Heart left ventricle (tissue), 16 donors: Measurements from ENCODE around the gene NR3C2. TPM values are rescaled to one million over a fixed set of nuclear protein-coding genes. Genes with fewer than 3 reads are reported as not detected.
"Not testable (repeated sequence)": the region's sequence is repeated elsewhere in the genome, so short reads cannot be mapped to it uniquely, and the experiment has no call there.

ENCODE experiments used
- ATAC-seq, 4 donors: fragments of 200-7000 bp; cut with Tn5 transposase; one replicate each; pipeline ENCODE4 v1.9.1; 2020 to 2022; ENCODE audit warnings: moderate library complexity in 4 of 4, mild to moderate bottlenecking in 3 of 4, moderate number of reproducible peaks in 1 of 4
- DNase-seq, 5 donors: peaks; one replicate each; pipeline ENCODE4 v3.0.0-alpha.2; 2020
- H3K27ac ChIP-seq, 12 donors: fragments of 200-600 bp; sonication (generic) in 4 of 12; one replicate each; pipeline versions ENCODE4 v1.5.0 to v1.8.0; 2016 to 2022; ENCODE audit warnings: mild to moderate bottlenecking in 2 of 12
- H3K27me3 ChIP-seq, 9 donors: fragments of 200-600 bp; sonication (generic) in 2 of 9; one replicate each; pipeline versions ENCODE4 v1.5.1 to v1.8.0; 2016 to 2022; ENCODE audit warnings: mild to moderate bottlenecking in 3 of 9
- H3K36me3 ChIP-seq, 9 donors: fragments of 200-600 bp; sonication (generic) in 2 of 9; one replicate each; pipeline versions ENCODE4 v1.5.0 to v1.8.0; 2018 to 2022; ENCODE audit warnings: mild to moderate bottlenecking in 2 of 9
- H3K4me1 ChIP-seq, 12 donors: fragments of 200-600 bp; sonication (generic) in 4 of 12; one replicate each; pipeline versions ENCODE4 v1.5.0 to v1.8.0; 2016 to 2022; ENCODE audit warnings: mild to moderate bottlenecking in 3 of 12
- H3K4me3 ChIP-seq, 12 donors: fragments of 200-600 bp; sonication (generic) in 4 of 12; one replicate each; pipeline versions ENCODE4 v1.5.0 to v1.8.0; 2017 to 2022; ENCODE audit warnings: mild to moderate bottlenecking in 9 of 12, moderate library complexity in 4 of 12
- H3K9me3 ChIP-seq, 12 donors: fragments of 200-600 bp; sonication (generic) in 4 of 12; one replicate each; pipeline versions ENCODE4 v1.5.0 to v1.8.0; 2016 to 2022; ENCODE audit warnings: mild to moderate bottlenecking in 1 of 12
- POLR2A ChIP-seq, 2 donors: fragments of 450-650 bp; IDR thresholded peaks; one replicate each; pipeline ENCODE4 v1.6.1; 2017; ENCODE audit warnings: antibody characterized with exemption in 2 of 2, mild to moderate bottlenecking in 2 of 2, moderate library complexity in 2 of 2
- WGBS, 4 donors: extraction: QIAGEN DNeasy Blood & Tissue Kit in 2 of 4; methylation state at CpG; one replicate each; pipeline versions ENCODE4 v1.1.5 to v1.1.7; 2013 to 2018; 5-methylcytosine and 5-hydroxymethylcytosine counted together
- intact Hi-C, 10 donors: fragments of 100-400 bp; cut with DNase I; formaldehyde crosslinking; loops; one replicate each; pipeline versions ENCODE4 v1.11.1 to v1.14.2; 2022
- polyA plus RNA-seq, 2 donors: library from polyadenylated mRNA; stranded (reverse); fragments of 200-250 nt; gene quantifications; one replicate each; pipeline ENCODE4 v1.2.3, GENCODE V29; 2013
- total RNA-seq, 9 donors: library from RNA; depleted of rRNA in 2 of 9; stranded (reverse); fragments of >200 nt in 2 of 9; fragmentation: NEBNext Ultra II Directional in 3 of 9; extraction: Animal tissue kit (Norgen Biotek cat#: 25700) in 3 of 9; gene quantifications; one replicate each; pipeline versions ENCODE4 v1.1.0 to v1.2.4, GENCODE V29; 2016 to 2023
- TF ChIP-seq, protein P1 (sequence below), 12 donors: fragments of 200-600 bp; sonication (generic) in 4 of 12; IDR thresholded peaks; one replicate each; pipeline versions ENCODE4 v1.5.0 to v1.8.0; 2018 to 2022; ENCODE audit warnings: antibody characterized with exemption in 12 of 12, mild to moderate bottlenecking in 5 of 12
- donor health status: ischemic (EF 13 %, LVEDD 7.1; RV severe dilation, severe dysfunction).
- donor health status: healthy with polysubstance abuse.
- donor health status: DM: no; HTN: yes; CAD: no.
- donor health status: DM: no; HTN: no; CAD: no.
- donor health status: ischemic (EF 25% LVEDD 6.9; RV normal size, moderate dysfunction).
- donor health status: ischemic (EF 25% LVEDD 5.7; RV mildly dilated, moderate dysfunction).
- donor health status: healthy.
- donor health status: DM: yes; HTN: yes; CAD: no.
- donor health status: ischemic (EF 35%, LVEDD 5.7; RV mildly dilated, moderate dysfunction).
- donor health status: nonischemic (EF 11% LVEDD 7.7; RV severe dilation, severe dysfunction).
- donor health status: DM: yes; HTN: yes; CAD: no.
- donor health status: PGD.
- donor health status: ischemic (EF 29% LVEDD 5.4; RV normal size, mild dysfunction).
- donor health status: nonischemic (EF 23%, LVEDD 6.1; RV moderate dilation, normal function).

Gene NR3C2
- total and polyA plus RNA-seq, 11 donors: 3.6 to 26.5 (median 18.4) TPM

- Histone ChIP-seq H3K4me1 (no peaks in the 10 kb centered on the region), H3K27ac (no peak overlapping the region), H3K9me3 (no peaks in the 10 kb centered on the region), H3K4me3 (no peak overlapping the region), H3K27me3 (no peaks in the 10 kb centered on the region), H3K36me3 (peaks cover 0 to 15% (median 9%) of the 10 kb centered on the region in 9 donors)
- DNase-seq (no peak), ATAC-seq (no peak)
- WGBS, 4 donors: 76 to 83% (median 79%) methylated on average over 3 of the region's 3 CpGs
- no peak for TF ChIP-seq POLR2A (IDR thresholded peaks at IDR 0.05)
- TF ChIP-seq, protein P1, sequence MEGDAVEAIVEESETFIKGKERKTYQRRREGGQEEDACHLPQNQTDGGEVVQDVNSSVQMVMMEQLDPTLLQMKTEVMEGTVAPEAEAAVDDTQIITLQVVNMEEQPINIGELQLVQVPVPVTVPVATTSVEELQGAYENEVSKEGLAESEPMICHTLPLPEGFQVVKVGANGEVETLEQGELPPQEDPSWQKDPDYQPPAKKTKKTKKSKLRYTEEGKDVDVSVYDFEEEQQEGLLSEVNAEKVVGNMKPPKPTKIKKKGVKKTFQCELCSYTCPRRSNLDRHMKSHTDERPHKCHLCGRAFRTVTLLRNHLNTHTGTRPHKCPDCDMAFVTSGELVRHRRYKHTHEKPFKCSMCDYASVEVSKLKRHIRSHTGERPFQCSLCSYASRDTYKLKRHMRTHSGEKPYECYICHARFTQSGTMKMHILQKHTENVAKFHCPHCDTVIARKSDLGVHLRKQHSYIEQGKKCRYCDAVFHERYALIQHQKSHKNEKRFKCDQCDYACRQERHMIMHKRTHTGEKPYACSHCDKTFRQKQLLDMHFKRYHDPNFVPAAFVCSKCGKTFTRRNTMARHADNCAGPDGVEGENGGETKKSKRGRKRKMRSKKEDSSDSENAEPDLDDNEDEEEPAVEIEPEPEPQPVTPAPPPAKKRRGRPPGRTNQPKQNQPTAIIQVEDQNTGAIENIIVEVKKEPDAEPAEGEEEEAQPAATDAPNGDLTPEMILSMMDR (IDR thresholded peaks at IDR 0.05): no peak
- intact Hi-C loops: no loop called here
Measured at GRCh38 chr4:148141501-148141900, 300.7 kb downstream of the NR3C2 start.

GRCh38 chr4:148126825-148127224 is 315.4 kb downstream of the NR3C2 start:
- H3K4me1 ChIP-seq: no peaks in the 10 kb centered on the region
- 92 to 97% (median 96%) methylated on average over 1 of the region's 1 CpG for WGBS, 4 donors
- no peak for DNase-seq

DNA sequence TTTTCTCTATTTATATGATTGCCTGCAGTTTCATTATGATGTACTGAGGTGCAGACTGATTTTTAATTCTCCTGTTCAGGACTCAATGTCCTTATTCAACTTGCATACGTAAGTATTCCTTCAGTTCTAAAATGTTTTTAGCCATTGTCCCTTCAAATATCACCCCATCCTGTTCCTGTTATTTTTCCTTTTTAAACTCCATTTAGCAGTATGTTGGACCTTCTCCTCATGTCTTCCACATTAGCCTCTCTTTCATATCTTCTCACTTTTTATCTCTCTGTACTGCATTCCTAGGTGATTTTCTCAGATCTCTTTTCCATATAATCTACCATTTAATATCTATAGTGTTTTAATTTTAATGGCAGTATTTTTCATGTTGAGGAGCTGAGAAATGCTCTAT is 317.7 kb downstream of the NR3C2 start:
- Histone ChIP-seq H3K36me3 (peaks cover 0 to 10% (median 5%) of the 10 kb centered on the region in 9 donors), H3K4me1 (no peaks in the 10 kb centered on the region), H3K27me3 (no peaks in the 10 kb centered on the region), H3K9me3 (peaks cover 0 to 35% (median 22%) of the 10 kb centered on the region in 12 donors), H3K4me3 (no peak overlapping the region), H3K27ac (no peak overlapping the region)
- no peak for DNase-seq
- intact Hi-C loops: no loop called here
- WGBS, 4 donors: 42 to 96% (median 75%) methylated on average over 1 of the region's 1 CpG
- TF ChIP-seq, protein P1 (IDR thresholded peaks at IDR 0.05): no peak
- TF ChIP-seq POLR2A (IDR thresholded peaks at IDR 0.05): no peak
- no peak for ATAC-seq

More at GRCh38 chr4:148126825-148127224, 315.4 kb downstream of the NR3C2 start:
- no peak for ATAC-seq
- Histone ChIP-seq H3K27ac (no peak overlapping the region), H3K36me3 (peaks cover 0 to 3% (median 0%) of the 10 kb centered on the region in 9 donors), H3K9me3 (peaks cover 0 to 35% (median 22%) of the 10 kb centered on the region in 12 donors), H3K4me3 (no peak overlapping the region), H3K27me3 (no peaks in the 10 kb centered on the region)
- TF ChIP-seq, protein P1 (IDR thresholded peaks at IDR 0.05): no peak
- TF ChIP-seq POLR2A (IDR thresholded peaks at IDR 0.05): no peak
- intact Hi-C loops: no loop called here

DNA sequence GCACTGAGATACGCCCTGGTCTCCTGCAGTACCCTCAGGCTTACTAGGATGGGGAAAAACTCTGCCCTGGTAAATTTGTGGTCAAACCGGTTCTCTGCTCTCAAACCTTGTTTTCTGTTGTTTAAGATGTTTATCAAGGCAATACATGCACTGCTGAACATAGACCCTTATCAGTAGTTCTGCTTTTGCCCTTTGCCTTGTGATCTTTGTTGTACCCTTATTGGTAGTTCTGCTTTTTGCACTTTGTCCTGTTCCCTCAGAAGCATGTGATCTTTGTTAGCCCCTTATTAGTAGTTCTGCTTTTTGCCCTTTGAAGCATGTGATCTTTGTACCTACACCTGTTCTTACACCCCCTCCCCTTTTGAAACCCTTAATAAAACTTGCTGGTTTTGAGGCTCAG is 319.1 kb downstream of the NR3C2 start:
- intact Hi-C loops, H3K4me3 ChIP-seq, H3K4me1 ChIP-seq, ATAC-seq, DNase-seq, H3K27me3 ChIP-seq, H3K27ac ChIP-seq: not testable (repeated sequence)
- H3K36me3 ChIP-seq: peaks cover 0 to 22% (median 5%) of the 10 kb centered on the region in 9 donors
- 90 to 98% (median 96%) methylated on average over 2 of the region's 2 CpGs for WGBS, 4 donors
- H3K9me3 ChIP-seq: peaks cover 0 to 35% (median 22%) of the 10 kb centered on the region in 12 donors

DNA sequence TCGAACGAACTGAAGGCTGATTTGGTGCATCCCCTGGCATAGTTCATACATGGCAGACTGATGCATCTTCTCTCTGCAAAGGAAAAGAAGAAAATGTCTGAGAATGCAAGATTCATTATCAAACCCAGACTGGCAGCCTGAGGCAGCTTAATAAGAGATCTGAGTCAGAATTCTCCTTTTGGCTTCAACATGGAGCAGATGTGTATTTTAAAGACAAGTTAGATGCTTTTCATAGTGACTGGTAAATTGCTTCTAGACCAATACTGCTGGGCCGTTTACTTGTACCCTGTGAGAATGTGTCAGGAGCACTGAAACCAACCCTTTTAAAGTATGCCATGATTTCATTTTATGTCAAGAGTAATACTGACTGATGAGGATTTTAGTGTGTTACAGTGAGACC is 322.0 kb downstream of the NR3C2 start:
- intact Hi-C loops: no loop called here
- TF ChIP-seq, protein P1 (IDR thresholded peaks at IDR 0.05): no peak
- no peak for TF ChIP-seq POLR2A (IDR thresholded peaks at IDR 0.05)
- Histone ChIP-seq H3K27me3 (no peaks in the 10 kb centered on the region), H3K4me1 (peaks cover 0 to 13% (median 5%) of the 10 kb centered on the region in 12 donors), H3K4me3 (no peak overlapping the region), H3K36me3 (peaks cover 0 to 27% (median 5%) of the 10 kb centered on the region in 9 donors), H3K27ac (no peak overlapping the region), H3K9me3 (peaks cover 0 to 32% (median 22%) of the 10 kb centered on the region in 12 donors)
- ATAC-seq (no peak), DNase-seq (no peak)
- 87 to 97% (median 94%) methylated on average over 3 of the region's 3 CpGs for WGBS, 4 donors
